ENCODE results near the gene PPP1R26.

PPP1R26 gene

DNA sequence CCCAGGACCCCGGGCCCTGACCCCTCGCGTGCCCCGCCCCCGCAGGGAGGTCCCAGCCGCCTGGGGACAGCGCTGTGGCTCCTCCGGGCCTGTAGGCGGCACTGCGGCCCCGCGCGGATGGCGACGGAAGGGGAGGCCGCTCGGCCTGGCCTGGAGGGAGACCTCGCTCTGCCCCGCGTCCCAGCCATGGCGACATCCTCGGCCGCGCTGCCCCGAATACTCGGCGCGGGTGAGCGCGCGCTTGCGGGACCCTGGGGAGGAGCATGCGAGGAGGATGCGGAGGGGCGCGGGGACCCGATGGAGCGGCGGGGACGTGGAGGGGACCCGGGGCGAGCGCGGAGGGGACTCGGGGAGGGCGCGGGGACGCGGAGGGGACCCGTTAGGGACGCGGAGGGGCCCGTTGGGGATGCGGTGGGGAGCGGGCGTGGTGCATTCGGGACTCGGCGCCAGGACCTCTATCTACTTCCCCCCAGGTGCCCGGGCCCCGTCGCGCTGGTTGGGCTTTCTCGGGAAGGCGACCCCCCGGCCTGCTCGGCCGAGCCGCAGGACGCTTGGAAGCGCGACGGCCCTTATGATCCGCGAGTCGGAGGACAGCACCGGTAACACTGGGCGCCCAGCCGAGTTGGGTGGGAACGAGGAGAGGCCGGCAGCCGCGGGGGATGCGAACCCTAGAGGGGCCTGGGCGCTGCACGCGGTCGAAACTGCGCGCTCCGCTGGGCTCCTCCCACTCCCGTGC, 21.1 kb downstream of the PPP1R26 start, which contains the start of gene MRPS2 (continued):
- peak; percentile 84 for TF ChIP-seq BCL11B (tag by site-specific recombination; IDR thresholded peaks at IDR 0.05; ENCODE audit: low read depth)
- TF ChIP-seq ZNF473 (tag by site-specific recombination; IDR thresholded peaks at IDR 0.05): peak; percentile 25; the same call in 1 of the 2 replicates
- TF ChIP-seq ZNF707 (tag by site-specific recombination; IDR thresholded peaks at IDR 0.05): no peak
- no peak for TF ChIP-seq ZNF555 (tag by site-specific recombination; conservative IDR thresholded peaks at IDR 0.05)
- no peak for TF ChIP-seq ZNF560 (tag by site-specific recombination; IDR thresholded peaks at IDR 0.05; ENCODE audit: borderline replicate concordance)
- TF ChIP-seq, protein P1, sequence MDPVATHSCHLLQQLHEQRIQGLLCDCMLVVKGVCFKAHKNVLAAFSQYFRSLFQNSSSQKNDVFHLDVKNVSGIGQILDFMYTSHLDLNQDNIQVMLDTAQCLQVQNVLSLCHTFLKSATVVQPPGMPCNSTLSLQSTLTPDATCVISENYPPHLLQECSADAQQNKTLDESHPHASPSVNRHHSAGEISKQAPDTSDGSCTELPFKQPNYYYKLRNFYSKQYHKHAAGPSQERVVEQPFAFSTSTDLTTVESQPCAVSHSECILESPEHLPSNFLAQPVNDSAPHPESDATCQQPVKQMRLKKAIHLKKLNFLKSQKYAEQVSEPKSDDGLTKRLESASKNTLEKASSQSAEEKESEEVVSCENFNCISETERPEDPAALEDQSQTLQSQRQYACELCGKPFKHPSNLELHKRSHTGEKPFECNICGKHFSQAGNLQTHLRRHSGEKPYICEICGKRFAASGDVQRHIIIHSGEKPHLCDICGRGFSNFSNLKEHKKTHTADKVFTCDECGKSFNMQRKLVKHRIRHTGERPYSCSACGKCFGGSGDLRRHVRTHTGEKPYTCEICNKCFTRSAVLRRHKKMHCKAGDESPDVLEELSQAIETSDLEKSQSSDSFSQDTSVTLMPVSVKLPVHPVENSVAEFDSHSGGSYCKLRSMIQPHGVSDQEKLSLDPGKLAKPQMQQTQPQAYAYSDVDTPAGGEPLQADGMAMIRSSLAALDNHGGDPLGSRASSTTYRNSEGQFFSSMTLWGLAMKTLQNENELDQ (tag by site-specific recombination; IDR thresholded peaks at IDR 0.05; ENCODE audit: low read depth): no peak
- TF ChIP-seq ZNF426 (tag by site-specific recombination; IDR thresholded peaks at IDR 0.05): no peak
- TF ChIP-seq, protein P2, sequence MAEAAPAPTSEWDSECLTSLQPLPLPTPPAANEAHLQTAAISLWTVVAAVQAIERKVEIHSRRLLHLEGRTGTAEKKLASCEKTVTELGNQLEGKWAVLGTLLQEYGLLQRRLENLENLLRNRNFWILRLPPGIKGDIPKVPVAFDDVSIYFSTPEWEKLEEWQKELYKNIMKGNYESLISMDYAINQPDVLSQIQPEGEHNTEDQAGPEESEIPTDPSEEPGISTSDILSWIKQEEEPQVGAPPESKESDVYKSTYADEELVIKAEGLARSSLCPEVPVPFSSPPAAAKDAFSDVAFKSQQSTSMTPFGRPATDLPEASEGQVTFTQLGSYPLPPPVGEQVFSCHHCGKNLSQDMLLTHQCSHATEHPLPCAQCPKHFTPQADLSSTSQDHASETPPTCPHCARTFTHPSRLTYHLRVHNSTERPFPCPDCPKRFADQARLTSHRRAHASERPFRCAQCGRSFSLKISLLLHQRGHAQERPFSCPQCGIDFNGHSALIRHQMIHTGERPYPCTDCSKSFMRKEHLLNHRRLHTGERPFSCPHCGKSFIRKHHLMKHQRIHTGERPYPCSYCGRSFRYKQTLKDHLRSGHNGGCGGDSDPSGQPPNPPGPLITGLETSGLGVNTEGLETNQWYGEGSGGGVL (tag by site-specific recombination; IDR thresholded peaks at IDR 0.05): peak; percentile 78
- peak; percentile 26; the same call in 1 of the 2 replicates for TF ChIP-seq ZBTB8A (tag by site-specific recombination; IDR thresholded peaks at IDR 0.05)
- no peak for TF ChIP-seq ZNF211 (tag by site-specific recombination; IDR thresholded peaks at IDR 0.05; ENCODE audit: low read depth)
- TF ChIP-seq, protein P3, sequence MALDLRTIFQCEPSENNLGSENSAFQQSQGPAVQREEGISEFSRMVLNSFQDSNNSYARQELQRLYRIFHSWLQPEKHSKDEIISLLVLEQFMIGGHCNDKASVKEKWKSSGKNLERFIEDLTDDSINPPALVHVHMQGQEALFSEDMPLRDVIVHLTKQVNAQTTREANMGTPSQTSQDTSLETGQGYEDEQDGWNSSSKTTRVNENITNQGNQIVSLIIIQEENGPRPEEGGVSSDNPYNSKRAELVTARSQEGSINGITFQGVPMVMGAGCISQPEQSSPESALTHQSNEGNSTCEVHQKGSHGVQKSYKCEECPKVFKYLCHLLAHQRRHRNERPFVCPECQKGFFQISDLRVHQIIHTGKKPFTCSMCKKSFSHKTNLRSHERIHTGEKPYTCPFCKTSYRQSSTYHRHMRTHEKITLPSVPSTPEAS (tag by site-specific recombination; IDR thresholded peaks at IDR 0.05): no peak
- TF ChIP-seq, protein P4, sequence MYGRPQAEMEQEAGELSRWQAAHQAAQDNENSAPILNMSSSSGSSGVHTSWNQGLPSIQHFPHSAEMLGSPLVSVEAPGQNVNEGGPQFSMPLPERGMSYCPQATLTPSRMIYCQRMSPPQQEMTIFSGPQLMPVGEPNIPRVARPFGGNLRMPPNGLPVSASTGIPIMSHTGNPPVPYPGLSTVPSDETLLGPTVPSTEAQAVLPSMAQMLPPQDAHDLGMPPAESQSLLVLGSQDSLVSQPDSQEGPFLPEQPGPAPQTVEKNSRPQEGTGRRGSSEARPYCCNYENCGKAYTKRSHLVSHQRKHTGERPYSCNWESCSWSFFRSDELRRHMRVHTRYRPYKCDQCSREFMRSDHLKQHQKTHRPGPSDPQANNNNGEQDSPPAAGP (tag by site-specific recombination; IDR thresholded peaks at IDR 0.05): peak; percentile 69; the same call in 1 of the 2 replicates
- TF ChIP-seq, protein P5, sequence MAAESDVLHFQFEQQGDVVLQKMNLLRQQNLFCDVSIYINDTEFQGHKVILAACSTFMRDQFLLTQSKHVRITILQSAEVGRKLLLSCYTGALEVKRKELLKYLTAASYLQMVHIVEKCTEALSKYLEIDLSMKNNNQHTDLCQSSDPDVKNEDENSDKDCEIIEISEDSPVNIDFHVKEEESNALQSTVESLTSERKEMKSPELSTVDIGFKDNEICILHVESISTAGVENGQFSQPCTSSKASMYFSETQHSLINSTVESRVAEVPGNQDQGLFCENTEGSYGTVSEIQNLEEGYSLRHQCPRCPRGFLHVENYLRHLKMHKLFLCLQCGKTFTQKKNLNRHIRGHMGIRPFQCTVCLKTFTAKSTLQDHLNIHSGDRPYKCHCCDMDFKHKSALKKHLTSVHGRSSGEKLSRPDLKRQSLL (tag by site-specific recombination; IDR thresholded peaks at IDR 0.05): no peak
- no peak for TF ChIP-seq ZNF549 (tag by site-specific recombination; IDR thresholded peaks at IDR 0.05)
- peak; percentile 63; the same call in 1 of the 2 replicates for TF ChIP-seq ZNF391 (tag by site-specific recombination; IDR thresholded peaks at IDR 0.05; ENCODE audit: borderline replicate concordance, low read depth)
- TF ChIP-seq YY2 (tag by site-specific recombination; IDR thresholded peaks at IDR 0.05): peak; percentile 95
- TF ChIP-seq, protein P6, sequence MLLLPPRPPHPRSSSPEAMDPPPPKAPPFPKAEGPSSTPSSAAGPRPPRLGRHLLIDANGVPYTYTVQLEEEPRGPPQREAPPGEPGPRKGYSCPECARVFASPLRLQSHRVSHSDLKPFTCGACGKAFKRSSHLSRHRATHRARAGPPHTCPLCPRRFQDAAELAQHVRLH (tag by site-specific recombination; IDR thresholded peaks at IDR 0.05): peak; percentile 65; the same call in 1 of the 2 replicates
- TF ChIP-seq ZNF132 (tag by site-specific recombination; IDR thresholded peaks at IDR 0.05; ENCODE audit: borderline replicate concordance): no peak
- 0 out of 2 replicates have a peak, but pooled peaks have one; percentile 49 for TF ChIP-seq ZNF610 (tag by site-specific recombination; IDR thresholded peaks at IDR 0.05; ENCODE audit: borderline replicate concordance)
- TF ChIP-seq, protein P7, sequence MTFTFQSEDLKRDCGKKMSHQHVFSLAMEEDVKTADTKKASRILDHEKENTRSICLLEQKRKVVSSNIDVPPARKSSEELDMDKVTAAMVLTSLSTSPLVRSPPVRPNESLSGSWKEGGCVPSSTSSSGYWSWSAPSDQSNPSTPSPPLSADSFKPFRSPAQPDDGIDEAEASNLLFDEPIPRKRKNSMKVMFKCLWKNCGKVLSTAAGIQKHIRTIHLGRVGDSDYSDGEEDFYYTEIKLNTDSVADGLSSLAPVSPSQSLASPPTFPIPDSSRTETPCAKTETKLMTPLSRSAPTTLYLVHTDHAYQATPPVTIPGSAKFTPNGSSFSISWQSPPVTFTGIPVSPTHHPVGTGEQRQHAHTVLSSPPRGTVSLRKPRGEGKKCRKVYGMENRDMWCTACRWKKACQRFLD (tag by site-specific recombination; IDR thresholded peaks at IDR 0.05): no peak
- TF ChIP-seq, protein P8, sequence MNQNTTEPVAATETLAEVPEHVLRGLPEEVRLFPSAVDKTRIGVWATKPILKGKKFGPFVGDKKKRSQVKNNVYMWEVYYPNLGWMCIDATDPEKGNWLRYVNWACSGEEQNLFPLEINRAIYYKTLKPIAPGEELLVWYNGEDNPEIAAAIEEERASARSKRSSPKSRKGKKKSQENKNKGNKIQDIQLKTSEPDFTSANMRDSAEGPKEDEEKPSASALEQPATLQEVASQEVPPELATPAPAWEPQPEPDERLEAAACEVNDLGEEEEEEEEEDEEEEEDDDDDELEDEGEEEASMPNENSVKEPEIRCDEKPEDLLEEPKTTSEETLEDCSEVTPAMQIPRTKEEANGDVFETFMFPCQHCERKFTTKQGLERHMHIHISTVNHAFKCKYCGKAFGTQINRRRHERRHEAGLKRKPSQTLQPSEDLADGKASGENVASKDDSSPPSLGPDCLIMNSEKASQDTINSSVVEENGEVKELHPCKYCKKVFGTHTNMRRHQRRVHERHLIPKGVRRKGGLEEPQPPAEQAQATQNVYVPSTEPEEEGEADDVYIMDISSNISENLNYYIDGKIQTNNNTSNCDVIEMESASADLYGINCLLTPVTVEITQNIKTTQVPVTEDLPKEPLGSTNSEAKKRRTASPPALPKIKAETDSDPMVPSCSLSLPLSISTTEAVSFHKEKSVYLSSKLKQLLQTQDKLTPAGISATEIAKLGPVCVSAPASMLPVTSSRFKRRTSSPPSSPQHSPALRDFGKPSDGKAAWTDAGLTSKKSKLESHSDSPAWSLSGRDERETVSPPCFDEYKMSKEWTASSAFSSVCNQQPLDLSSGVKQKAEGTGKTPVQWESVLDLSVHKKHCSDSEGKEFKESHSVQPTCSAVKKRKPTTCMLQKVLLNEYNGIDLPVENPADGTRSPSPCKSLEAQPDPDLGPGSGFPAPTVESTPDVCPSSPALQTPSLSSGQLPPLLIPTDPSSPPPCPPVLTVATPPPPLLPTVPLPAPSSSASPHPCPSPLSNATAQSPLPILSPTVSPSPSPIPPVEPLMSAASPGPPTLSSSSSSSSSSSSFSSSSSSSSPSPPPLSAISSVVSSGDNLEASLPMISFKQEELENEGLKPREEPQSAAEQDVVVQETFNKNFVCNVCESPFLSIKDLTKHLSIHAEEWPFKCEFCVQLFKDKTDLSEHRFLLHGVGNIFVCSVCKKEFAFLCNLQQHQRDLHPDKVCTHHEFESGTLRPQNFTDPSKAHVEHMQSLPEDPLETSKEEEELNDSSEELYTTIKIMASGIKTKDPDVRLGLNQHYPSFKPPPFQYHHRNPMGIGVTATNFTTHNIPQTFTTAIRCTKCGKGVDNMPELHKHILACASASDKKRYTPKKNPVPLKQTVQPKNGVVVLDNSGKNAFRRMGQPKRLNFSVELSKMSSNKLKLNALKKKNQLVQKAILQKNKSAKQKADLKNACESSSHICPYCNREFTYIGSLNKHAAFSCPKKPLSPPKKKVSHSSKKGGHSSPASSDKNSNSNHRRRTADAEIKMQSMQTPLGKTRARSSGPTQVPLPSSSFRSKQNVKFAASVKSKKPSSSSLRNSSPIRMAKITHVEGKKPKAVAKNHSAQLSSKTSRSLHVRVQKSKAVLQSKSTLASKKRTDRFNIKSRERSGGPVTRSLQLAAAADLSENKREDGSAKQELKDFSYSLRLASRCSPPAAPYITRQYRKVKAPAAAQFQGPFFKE (tag by site-specific recombination; IDR thresholded peaks at IDR 0.05; ENCODE audit: borderline replicate concordance): no peak
- no peak for TF ChIP-seq ZNF157 (tag by site-specific recombination; IDR thresholded peaks at IDR 0.05)
- TF ChIP-seq MYNN (tag by site-specific recombination; IDR thresholded peaks at IDR 0.05; ENCODE audit: borderline replicate concordance): no peak

Data from HEK293 (cell line).